ENCODE data around the gene AGTR1.
"Not testable (repeated sequence)": the region's sequence is repeated elsewhere in the genome, so short reads cannot be mapped to it uniquely, and the experiment has no call there.

Gene AGTR1

GRCh38 chr3:148740291-148740690 lies 42.6 kb downstream of the AGTR1 start:
- in situ Hi-C loops (cut with HindIII; ENCODE audit: low sequenced_read_pairs), result no loop called here
- no peak for DNase-seq (ENCODE audit: low read depth, low spot score)
- TF ChIP-seq, protein P1, sequence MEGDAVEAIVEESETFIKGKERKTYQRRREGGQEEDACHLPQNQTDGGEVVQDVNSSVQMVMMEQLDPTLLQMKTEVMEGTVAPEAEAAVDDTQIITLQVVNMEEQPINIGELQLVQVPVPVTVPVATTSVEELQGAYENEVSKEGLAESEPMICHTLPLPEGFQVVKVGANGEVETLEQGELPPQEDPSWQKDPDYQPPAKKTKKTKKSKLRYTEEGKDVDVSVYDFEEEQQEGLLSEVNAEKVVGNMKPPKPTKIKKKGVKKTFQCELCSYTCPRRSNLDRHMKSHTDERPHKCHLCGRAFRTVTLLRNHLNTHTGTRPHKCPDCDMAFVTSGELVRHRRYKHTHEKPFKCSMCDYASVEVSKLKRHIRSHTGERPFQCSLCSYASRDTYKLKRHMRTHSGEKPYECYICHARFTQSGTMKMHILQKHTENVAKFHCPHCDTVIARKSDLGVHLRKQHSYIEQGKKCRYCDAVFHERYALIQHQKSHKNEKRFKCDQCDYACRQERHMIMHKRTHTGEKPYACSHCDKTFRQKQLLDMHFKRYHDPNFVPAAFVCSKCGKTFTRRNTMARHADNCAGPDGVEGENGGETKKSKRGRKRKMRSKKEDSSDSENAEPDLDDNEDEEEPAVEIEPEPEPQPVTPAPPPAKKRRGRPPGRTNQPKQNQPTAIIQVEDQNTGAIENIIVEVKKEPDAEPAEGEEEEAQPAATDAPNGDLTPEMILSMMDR (IDR thresholded peaks at IDR 0.05; ENCODE audit: low read depth, low read length), result no peak
- H3K4me3 ChIP-seq (ENCODE audit: low read depth, low read length), result no peak overlapping the region

GRCh38 chr3:148741219-148741618 lies 43.5 kb downstream of the AGTR1 start:
- H3K4me3 ChIP-seq (ENCODE audit: low read depth, low read length), result no peak overlapping the region
- TF ChIP-seq, protein P1 (IDR thresholded peaks at IDR 0.05; ENCODE audit: low read depth, low read length), result no peak
- DNase-seq (ENCODE audit: low read depth, low spot score), result no peak
- in situ Hi-C loops (cut with HindIII; ENCODE audit: low sequenced_read_pairs), result no loop called here

GRCh38 chr3:148742118-148742517 lies 44.4 kb downstream of the AGTR1 start:
- in situ Hi-C loops (cut with HindIII; ENCODE audit: low sequenced_read_pairs), result no loop called here
- DNase-seq (ENCODE audit: low read depth, low spot score), result no peak
- no peak overlapping the region for H3K4me3 ChIP-seq (ENCODE audit: low read depth, low read length)
- TF ChIP-seq, protein P1 (IDR thresholded peaks at IDR 0.05; ENCODE audit: low read depth, low read length), result no peak

DNA sequence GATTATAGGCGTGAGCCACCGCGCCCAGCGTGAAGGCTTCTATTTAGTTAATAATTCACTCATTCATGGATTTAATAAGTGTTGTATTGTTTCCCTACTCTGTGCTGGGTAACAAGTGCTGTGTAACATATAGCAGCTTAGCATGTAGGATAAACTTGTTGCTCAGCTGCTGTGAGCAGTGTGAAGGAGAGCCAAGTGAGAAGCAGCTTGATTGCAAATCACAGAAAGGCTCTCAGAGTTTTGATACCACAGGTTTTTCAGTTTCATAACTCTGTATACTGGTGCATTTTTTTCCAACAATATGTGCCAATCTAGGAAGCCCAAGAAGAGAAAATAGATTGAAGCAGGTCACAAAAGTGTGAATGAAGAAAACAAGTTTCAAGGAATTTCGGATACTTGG lies 48.4 kb downstream of the AGTR1 start:
- H3K4me3 ChIP-seq (ENCODE audit: low read depth, low read length), result no peak overlapping the region
- TF ChIP-seq, protein P1 (IDR thresholded peaks at IDR 0.05; ENCODE audit: low read depth, low read length), result no peak
- in situ Hi-C loops (cut with HindIII; ENCODE audit: low sequenced_read_pairs), result no loop called here

DNA sequence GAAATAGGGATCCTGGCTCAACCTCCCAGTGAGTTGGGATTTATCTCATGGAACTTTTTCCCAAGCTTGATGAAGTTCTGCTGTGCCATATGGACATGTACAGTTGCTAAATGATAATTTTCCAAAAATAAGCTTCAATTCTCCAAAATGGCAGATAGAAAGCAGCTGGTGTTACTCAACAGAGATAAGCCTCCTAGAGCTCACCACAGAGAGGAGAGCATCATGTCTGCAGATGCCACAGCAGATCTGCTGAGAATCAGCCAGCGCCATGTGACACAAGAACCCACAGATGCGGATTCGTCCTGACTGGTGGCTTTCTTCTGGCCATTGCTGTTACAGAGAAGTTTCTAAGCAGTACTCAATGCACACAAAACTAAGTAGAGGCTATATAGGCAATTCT lies 50.6 kb downstream of the AGTR1 start:
- TF ChIP-seq, protein P1 (IDR thresholded peaks at IDR 0.05; ENCODE audit: low read depth, low read length), result no peak
- no peak overlapping the region for H3K4me3 ChIP-seq (ENCODE audit: low read depth, low read length)
- in situ Hi-C loops (cut with HindIII; ENCODE audit: low sequenced_read_pairs), result no loop called here
- DNase-seq (ENCODE audit: low read depth, low spot score), result no peak

More for the DNA sequence above, 48.4 kb downstream of the AGTR1 start:
- DNase-seq (ENCODE audit: low read depth, low spot score), result no peak

DNA sequence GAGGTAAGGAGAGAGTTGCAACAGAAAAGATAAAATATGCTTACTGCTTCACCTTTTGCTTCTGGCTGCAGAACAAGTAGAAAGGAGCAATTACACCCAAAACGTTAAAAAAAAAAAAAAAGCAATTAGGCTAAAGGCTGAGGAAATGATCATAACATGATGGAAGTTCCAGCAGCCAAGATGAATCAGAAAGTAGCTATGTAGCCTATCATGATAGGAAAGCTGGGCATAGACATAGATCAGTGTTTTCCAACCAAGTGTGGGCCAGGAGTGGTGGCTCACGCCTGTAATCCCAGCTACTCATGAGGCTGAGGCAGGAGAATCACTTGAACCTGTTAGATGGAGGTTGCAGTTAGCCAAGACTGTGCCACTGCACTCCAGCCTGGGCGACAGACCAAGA lies 52.6 kb downstream of the AGTR1 start:
- in situ Hi-C loops (cut with HindIII; ENCODE audit: low sequenced_read_pairs), result no loop called here
- DNase-seq (ENCODE audit: low read depth, low spot score), result no peak
- TF ChIP-seq, protein P1 (IDR thresholded peaks at IDR 0.05; ENCODE audit: low read depth, low read length), result no peak
- H3K4me3 ChIP-seq (ENCODE audit: low read depth, low read length), result no peak overlapping the region

DNA sequence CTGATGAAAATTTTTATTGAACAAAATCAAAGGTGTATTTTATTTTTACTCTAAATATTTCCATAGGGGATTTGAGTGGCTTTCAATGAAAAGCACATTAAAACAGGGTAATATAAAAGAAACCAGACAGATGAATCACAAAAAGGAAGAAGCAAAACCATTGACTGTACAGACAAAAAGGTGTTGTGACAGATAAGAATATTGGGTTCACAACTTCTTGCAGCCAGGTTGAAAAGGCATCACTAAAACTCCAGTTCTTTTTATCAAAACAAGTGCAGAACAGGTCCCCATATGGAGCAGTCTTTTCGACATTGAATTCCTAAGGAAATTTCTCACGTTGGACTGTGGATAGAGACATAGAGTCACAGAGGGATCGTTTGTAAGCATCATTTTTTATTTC lies 53.8 kb downstream of the AGTR1 start:
- TF ChIP-seq, protein P1 (IDR thresholded peaks at IDR 0.05; ENCODE audit: low read depth, low read length), result no peak
- no peak for DNase-seq (ENCODE audit: low read depth, low spot score)
- H3K4me3 ChIP-seq (ENCODE audit: low read depth, low read length), result no peak overlapping the region
- in situ Hi-C loops (cut with HindIII; ENCODE audit: low sequenced_read_pairs), result no loop called here

DNA sequence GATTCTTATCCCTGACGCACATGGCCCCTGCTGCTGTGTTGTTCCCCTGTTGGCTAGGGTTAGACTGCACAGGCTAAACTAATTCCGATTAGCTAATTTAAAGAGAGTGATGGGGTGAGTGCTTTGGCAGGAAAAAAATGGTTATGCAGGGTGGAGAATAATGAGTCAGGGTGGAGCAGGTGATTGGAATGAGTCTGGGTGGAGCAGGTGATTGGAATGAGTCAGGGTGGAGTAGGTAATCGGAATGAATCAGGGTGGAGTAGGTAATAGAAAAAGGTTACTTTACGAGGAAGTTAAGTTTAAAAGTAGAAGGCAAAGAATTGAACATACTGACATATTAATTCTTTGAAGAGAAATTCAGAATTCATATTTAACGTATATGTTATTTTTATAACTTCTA lies 55.7 kb downstream of the AGTR1 start:
- in situ Hi-C loops (cut with HindIII; ENCODE audit: low sequenced_read_pairs); H3K4me3 ChIP-seq (ENCODE audit: low read depth, low read length); DNase-seq (ENCODE audit: low read depth, low spot score): not testable (repeated sequence)
